ENCODE measurements around the gene TMEM151B. TPM values are rescaled to one million over a fixed set of nuclear protein-coding genes. Genes with fewer than 3 reads are reported as not detected.

The TMEM151B gene
- total and polyA plus RNA-seq, 2 of the 13 experiments (the other 11 are each of a cell fraction or from before 2014, with no cell fraction given) = not detected

DNA sequence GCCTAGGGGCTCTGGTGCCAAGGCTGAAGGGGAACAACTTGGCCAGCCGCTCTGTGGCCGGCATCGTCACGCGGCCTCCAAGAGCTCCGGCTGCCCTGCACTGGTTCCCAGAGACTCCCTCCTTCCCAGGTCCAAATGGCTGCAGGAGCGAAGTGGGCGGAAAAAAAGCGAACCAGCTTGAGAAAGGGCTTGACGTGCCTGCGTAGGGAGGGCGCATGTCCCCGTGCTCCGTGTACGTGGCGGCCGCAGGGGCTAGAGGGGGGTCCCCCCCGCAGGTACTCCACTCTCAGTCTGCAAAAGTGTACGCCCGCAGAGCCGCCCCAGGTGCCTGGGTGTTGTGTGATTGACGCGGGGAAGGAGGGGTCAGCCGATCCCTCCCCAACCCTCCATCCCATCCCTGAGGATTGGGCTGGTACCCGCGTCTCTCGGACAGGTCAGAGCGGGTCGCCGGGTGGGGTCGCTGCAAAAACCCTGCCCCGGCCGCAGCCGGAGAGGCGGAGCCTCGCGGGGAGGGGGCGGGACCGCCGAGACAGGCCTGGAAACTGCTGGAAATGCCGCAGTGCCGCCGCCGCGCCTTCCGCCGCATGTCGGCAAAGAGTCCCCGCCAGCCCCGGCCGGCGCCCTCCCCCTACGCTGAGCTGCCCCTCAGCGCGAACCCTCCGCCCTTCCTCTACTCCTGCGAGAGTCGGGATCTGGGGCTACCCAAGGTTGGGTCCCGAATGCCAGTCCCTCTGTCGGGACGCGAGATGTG is 24.2 kb upstream of the TMEM151B start (continued):
- TF ChIP-seq, protein P1, sequence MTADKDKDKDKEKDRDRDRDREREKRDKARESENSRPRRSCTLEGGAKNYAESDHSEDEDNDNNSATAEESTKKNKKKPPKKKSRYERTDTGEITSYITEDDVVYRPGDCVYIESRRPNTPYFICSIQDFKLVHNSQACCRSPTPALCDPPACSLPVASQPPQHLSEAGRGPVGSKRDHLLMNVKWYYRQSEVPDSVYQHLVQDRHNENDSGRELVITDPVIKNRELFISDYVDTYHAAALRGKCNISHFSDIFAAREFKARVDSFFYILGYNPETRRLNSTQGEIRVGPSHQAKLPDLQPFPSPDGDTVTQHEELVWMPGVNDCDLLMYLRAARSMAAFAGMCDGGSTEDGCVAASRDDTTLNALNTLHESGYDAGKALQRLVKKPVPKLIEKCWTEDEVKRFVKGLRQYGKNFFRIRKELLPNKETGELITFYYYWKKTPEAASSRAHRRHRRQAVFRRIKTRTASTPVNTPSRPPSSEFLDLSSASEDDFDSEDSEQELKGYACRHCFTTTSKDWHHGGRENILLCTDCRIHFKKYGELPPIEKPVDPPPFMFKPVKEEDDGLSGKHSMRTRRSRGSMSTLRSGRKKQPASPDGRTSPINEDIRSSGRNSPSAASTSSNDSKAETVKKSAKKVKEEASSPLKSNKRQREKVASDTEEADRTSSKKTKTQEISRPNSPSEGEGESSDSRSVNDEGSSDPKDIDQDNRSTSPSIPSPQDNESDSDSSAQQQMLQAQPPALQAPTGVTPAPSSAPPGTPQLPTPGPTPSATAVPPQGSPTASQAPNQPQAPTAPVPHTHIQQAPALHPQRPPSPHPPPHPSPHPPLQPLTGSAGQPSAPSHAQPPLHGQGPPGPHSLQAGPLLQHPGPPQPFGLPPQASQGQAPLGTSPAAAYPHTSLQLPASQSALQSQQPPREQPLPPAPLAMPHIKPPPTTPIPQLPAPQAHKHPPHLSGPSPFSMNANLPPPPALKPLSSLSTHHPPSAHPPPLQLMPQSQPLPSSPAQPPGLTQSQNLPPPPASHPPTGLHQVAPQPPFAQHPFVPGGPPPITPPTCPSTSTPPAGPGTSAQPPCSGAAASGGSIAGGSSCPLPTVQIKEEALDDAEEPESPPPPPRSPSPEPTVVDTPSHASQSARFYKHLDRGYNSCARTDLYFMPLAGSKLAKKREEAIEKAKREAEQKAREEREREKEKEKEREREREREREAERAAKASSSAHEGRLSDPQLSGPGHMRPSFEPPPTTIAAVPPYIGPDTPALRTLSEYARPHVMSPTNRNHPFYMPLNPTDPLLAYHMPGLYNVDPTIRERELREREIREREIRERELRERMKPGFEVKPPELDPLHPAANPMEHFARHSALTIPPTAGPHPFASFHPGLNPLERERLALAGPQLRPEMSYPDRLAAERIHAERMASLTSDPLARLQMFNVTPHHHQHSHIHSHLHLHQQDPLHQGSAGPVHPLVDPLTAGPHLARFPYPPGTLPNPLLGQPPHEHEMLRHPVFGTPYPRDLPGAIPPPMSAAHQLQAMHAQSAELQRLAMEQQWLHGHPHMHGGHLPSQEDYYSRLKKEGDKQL (CRISPR knock-in tag; IDR thresholded peaks at IDR 0.05; ENCODE audit: low read depth) = no peak
- TF ChIP-seq ZNF121 (CRISPR knock-in tag; IDR thresholded peaks at IDR 0.05) (peak; percentile 88), ZNF75D (CRISPR knock-in tag; IDR thresholded peaks at IDR 0.05; ENCODE audit: borderline replicate concordance) (no peak), PRDM4 (CRISPR knock-in tag; IDR thresholded peaks at IDR 0.05; ENCODE audit: borderline replicate concordance) (no peak; the same call in 1 of the 2 replicates), MIER3 (CRISPR knock-in tag; IDR thresholded peaks at IDR 0.05; ENCODE audit: borderline replicate concordance) (peak; percentile 74), HDAC1 (CRISPR knock-in tag; IDR thresholded peaks at IDR 0.05) (peak; percentile 13; the same call in 1 of the 2 replicates), MED13 (CRISPR knock-in tag; IDR thresholded peaks at IDR 0.05) (peak; percentile 85), ZMYM2 (CRISPR knock-in tag; IDR thresholded peaks at IDR 0.05) (0 out of 2 replicates have a peak, but pooled peaks have one; percentile 51), SATB2 (CRISPR knock-in tag; IDR thresholded peaks at IDR 0.05) (peak; percentile 23; the same call in 1 of the 2 replicates), HNRNPLL (IDR thresholded peaks at IDR 0.05; ENCODE audit: low read depth, low read length, poor library complexity, severe bottlenecking) (peak; percentile 94)
- TF ChIP-seq, protein P2, sequence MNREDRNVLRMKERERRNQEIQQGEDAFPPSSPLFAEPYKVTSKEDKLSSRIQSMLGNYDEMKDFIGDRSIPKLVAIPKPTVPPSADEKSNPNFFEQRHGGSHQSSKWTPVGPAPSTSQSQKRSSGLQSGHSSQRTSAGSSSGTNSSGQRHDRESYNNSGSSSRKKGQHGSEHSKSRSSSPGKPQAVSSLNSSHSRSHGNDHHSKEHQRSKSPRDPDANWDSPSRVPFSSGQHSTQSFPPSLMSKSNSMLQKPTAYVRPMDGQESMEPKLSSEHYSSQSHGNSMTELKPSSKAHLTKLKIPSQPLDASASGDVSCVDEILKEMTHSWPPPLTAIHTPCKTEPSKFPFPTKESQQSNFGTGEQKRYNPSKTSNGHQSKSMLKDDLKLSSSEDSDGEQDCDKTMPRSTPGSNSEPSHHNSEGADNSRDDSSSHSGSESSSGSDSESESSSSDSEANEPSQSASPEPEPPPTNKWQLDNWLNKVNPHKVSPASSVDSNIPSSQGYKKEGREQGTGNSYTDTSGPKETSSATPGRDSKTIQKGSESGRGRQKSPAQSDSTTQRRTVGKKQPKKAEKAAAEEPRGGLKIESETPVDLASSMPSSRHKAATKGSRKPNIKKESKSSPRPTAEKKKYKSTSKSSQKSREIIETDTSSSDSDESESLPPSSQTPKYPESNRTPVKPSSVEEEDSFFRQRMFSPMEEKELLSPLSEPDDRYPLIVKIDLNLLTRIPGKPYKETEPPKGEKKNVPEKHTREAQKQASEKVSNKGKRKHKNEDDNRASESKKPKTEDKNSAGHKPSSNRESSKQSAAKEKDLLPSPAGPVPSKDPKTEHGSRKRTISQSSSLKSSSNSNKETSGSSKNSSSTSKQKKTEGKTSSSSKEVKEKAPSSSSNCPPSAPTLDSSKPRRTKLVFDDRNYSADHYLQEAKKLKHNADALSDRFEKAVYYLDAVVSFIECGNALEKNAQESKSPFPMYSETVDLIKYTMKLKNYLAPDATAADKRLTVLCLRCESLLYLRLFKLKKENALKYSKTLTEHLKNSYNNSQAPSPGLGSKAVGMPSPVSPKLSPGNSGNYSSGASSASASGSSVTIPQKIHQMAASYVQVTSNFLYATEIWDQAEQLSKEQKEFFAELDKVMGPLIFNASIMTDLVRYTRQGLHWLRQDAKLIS (CRISPR knock-in tag; IDR thresholded peaks at IDR 0.05) = no peak; the same call in 1 of the 2 replicates
- TF ChIP-seq, protein P3, sequence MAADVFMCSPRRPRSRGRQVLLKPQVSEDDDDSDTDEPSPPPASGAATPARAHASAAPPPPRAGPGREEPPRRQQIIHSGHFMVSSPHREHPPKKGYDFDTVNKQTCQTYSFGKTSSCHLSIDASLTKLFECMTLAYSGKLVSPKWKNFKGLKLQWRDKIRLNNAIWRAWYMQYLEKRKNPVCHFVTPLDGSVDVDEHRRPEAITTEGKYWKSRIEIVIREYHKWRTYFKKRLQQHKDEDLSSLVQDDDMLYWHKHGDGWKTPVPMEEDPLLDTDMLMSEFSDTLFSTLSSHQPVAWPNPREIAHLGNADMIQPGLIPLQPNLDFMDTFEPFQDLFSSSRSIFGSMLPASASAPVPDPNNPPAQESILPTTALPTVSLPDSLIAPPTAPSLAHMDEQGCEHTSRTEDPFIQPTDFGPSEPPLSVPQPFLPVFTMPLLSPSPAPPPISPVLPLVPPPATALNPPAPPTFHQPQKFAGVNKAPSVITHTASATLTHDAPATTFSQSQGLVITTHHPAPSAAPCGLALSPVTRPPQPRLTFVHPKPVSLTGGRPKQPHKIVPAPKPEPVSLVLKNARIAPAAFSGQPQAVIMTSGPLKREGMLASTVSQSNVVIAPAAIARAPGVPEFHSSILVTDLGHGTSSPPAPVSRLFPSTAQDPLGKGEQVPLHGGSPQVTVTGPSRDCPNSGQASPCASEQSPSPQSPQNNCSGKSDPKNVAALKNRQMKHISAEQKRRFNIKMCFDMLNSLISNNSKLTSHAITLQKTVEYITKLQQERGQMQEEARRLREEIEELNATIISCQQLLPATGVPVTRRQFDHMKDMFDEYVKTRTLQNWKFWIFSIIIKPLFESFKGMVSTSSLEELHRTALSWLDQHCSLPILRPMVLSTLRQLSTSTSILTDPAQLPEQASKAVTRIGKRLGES (CRISPR knock-in tag; IDR thresholded peaks at IDR 0.05; ENCODE audit: borderline replicate concordance) = peak; percentile 32; the same call in 1 of the 2 replicates

Measured in HepG2 (cell line).